K562 (cell line): ENCODE results near the gene CD151. TPM values are rescaled to one million over a fixed set of nuclear protein-coding genes. Genes with fewer than 3 reads are reported as not detected.

Experiments used
- polyA plus RNA-seq, 8 experiments: library from polyadenylated mRNA; depleted of rRNA in 4 of 8; stranded (reverse) in 5 of 8; unstranded in 3 of 8; fragments of >200 nt; fragmentation: Nextera tagmentation in 2 of 8; fragmentation: Illumina TruSeq in 1 of 8; extraction: Ambion mirVana in 2 of 8; extraction: Trizol in 1 of 8; gene quantifications; 2 replicates each; pipeline versions ENCODE4 v1.2.1 to v1.2.3, GENCODE V29; 2011 to 2014; ENCODE audit warnings: inconsistent platforms in 1 of 8, missing spikeins in 1 of 8
- total RNA-seq, 7 experiments: library from RNA; depleted of rRNA in 6 of 7; stranded (reverse); fragments of >200 nt in 6 of 7; fragmentation: Illumina TruSeq in 2 of 7; extraction: Trizol in 2 of 7; gene quantifications; 2 replicates each; pipeline versions ENCODE4 v1.2.1 to v1.2.3, GENCODE V29; 2011 to 2021; ENCODE audit warnings: low replicate concordance in 1 of 7
- TF ChIP-seq, protein P1 (sequence below): fragments of 200-600 bp; sonication (generic); IDR thresholded peaks from one replicate; pipeline ENCODE4 v1.6.1; 2012; ENCODE audit warnings: mild to moderate bottlenecking, low read depth, low read length, inconsistent platforms

CD151 gene
- total and polyA plus RNA-seq, 9 of the 15 experiments (the other 6 are each of a cell fraction or from before 2014, with no cell fraction given): 2.3 to 187 (median 140) TPM

DNA sequence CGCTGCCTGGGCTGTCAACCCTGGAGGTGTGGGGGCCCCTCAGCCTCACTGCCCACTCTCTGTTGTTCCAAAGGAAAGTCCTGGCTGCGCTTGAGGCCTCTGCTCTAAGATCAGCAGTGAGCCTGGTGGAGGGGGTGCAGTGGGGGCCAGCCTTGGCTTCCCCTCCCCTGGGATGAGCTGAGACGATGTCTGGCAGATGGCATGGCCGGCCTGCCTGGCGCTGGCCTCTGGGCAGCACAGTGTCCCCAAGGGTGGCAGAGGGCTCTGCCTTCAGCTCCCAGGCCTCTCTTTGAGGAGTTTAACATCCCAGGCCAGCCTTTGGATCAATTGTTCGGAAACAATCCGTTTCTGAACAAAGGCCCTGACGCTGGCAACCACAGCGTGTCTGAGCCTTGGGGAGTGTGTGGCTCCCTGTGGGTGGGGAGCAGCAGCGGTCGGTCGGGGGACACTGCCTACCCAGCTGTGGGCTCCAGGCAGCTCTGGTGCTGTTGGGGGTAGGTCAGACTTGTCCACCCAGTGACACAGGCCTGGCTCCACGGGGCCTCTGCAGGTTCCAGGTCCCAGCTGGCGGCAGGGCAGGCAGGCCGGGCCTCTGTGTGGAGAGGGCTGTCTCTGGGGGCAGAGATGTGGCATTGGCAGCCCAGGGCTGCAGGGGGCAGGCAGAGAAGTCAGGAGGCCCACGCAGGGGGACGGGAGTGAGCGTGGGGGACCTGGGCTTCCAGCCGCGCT lies 22.0 kb downstream of the CD151 start (continued):
- TF ChIP-seq, protein P1, sequence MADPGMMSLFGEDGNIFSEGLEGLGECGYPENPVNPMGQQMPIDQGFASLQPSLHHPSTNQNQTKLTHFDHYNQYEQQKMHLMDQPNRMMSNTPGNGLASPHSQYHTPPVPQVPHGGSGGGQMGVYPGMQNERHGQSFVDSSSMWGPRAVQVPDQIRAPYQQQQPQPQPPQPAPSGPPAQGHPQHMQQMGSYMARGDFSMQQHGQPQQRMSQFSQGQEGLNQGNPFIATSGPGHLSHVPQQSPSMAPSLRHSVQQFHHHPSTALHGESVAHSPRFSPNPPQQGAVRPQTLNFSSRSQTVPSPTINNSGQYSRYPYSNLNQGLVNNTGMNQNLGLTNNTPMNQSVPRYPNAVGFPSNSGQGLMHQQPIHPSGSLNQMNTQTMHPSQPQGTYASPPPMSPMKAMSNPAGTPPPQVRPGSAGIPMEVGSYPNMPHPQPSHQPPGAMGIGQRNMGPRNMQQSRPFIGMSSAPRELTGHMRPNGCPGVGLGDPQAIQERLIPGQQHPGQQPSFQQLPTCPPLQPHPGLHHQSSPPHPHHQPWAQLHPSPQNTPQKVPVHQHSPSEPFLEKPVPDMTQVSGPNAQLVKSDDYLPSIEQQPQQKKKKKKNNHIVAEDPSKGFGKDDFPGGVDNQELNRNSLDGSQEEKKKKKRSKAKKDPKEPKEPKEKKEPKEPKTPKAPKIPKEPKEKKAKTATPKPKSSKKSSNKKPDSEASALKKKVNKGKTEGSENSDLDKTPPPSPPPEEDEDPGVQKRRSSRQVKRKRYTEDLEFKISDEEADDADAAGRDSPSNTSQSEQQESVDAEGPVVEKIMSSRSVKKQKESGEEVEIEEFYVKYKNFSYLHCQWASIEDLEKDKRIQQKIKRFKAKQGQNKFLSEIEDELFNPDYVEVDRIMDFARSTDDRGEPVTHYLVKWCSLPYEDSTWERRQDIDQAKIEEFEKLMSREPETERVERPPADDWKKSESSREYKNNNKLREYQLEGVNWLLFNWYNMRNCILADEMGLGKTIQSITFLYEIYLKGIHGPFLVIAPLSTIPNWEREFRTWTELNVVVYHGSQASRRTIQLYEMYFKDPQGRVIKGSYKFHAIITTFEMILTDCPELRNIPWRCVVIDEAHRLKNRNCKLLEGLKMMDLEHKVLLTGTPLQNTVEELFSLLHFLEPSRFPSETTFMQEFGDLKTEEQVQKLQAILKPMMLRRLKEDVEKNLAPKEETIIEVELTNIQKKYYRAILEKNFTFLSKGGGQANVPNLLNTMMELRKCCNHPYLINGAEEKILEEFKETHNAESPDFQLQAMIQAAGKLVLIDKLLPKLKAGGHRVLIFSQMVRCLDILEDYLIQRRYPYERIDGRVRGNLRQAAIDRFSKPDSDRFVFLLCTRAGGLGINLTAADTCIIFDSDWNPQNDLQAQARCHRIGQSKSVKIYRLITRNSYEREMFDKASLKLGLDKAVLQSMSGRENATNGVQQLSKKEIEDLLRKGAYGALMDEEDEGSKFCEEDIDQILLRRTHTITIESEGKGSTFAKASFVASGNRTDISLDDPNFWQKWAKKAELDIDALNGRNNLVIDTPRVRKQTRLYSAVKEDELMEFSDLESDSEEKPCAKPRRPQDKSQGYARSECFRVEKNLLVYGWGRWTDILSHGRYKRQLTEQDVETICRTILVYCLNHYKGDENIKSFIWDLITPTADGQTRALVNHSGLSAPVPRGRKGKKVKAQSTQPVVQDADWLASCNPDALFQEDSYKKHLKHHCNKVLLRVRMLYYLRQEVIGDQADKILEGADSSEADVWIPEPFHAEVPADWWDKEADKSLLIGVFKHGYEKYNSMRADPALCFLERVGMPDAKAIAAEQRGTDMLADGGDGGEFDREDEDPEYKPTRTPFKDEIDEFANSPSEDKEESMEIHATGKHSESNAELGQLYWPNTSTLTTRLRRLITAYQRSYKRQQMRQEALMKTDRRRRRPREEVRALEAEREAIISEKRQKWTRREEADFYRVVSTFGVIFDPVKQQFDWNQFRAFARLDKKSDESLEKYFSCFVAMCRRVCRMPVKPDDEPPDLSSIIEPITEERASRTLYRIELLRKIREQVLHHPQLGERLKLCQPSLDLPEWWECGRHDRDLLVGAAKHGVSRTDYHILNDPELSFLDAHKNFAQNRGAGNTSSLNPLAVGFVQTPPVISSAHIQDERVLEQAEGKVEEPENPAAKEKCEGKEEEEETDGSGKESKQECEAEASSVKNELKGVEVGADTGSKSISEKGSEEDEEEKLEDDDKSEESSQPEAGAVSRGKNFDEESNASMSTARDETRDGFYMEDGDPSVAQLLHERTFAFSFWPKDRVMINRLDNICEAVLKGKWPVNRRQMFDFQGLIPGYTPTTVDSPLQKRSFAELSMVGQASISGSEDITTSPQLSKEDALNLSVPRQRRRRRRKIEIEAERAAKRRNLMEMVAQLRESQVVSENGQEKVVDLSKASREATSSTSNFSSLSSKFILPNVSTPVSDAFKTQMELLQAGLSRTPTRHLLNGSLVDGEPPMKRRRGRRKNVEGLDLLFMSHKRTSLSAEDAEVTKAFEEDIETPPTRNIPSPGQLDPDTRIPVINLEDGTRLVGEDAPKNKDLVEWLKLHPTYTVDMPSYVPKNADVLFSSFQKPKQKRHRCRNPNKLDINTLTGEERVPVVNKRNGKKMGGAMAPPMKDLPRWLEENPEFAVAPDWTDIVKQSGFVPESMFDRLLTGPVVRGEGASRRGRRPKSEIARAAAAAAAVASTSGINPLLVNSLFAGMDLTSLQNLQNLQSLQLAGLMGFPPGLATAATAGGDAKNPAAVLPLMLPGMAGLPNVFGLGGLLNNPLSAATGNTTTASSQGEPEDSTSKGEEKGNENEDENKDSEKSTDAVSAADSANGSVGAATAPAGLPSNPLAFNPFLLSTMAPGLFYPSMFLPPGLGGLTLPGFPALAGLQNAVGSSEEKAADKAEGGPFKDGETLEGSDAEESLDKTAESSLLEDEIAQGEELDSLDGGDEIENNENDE: no peak
